Brain pericyte (primary cell): Measurements from ENCODE around the gene TMEM119.
"Not testable (repeated sequence)": the region's sequence is repeated elsewhere in the genome, so short reads cannot be mapped to it uniquely, and the experiment has no call there.

Experiments
- DNase-seq: peaks from one replicate; pipeline ENCODE4 v3.0.0-alpha.2; 2012; ENCODE audit warnings: low read depth, low spot score

The TMEM119 gene

DNA sequence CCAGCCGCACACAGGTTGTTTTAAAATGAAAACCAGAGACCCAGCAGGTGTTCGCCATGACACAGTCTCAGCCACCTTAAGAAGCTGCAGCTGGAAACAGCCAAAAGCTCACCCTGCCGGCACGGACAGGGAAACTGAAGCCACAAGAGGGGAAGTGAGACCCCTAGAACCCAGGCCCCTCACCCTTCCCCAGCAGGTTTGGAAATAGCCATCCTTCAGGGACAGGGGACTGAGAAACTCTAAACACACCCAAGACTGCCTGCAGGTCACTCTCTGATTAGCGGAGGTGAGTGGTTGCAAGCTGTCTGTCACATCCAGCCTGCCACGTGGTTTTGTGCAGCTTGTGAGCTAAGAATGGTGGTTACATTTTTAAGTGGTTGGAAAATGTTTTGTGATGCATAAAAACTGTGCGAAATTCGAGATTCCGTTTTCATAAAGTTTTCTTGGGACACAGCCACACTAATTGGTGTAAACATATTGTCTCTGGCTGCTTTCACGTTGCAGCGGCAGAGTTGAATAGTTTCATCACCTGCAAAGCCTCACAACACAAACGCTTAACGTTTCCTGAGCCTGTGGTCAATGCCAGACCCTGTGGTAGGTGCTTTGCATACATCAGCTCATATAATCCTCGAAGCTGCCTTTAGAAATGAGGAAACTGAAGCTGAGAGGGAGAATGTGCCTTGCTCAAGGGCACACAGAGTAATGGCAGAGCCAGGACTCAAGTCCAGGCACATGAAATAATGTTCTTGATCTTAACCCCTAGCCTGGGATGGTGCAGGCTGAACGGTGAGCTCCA, 37.5 kb upstream of the TMEM119 start:
- DNase-seq: no peak

DNA sequence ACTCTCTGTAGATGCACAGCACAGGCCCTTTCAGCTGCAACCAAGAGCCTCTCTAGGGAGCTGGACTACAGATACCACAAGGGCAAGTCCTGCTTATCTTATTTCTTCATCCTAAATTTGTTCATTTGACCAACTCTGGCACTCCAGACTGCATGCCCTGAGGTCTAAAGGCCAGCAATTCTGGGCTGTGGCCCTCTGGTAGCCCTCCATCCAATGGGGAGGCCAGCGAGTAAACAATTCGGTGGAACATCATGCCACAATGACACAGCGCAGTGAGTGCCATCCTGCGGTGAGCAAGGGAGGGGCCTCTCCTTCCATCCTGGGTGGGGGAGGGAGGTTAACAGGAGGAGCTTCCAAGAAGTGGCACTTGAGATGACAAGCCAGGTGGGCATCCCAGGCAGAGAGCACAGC, 36.5 kb upstream of the TMEM119 start:
- no peak for DNase-seq

DNA sequence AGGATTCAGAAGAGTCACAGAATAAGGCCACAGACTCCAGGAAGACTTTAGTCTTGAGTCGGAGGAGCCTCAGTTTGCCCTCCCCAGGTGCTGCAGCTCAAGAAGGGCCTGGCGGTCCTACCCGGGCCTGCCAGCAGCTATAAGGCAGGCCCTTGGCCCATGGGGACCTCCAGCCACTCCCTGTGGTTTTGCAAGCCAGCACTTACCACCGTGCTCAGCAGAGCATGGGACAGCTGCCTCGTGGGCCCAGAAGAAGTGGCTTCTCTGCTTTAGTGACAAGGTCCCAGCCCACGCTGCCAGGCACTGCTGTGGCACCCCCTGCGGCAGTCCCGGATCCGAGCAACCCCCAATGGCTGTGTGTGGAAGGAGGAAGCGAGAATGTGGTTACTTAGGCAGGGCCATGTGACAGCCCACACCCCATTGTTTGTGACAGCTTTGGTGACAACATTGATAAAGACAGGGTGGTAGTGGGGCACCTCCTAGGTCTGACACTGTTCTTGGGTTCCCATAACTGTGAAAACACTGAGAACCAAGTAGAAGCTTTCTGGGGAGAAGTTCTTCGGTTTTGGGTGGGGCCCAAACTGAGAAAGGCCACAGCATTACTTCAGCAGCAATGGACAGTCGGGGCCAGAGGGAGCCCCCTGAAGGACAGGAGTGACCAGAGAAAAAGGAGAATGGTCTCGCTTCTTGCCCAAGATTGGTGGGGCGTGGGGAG, 35.8 kb upstream of the TMEM119 start, which contains the start of gene SELPLG:
Gene SELPLG, minus strand, starts transcription at position 361 of the 715 bp plus-strand sequence. CDS start 9,587 bp downstream, outside the sequence.
- no peak for DNase-seq

DNA sequence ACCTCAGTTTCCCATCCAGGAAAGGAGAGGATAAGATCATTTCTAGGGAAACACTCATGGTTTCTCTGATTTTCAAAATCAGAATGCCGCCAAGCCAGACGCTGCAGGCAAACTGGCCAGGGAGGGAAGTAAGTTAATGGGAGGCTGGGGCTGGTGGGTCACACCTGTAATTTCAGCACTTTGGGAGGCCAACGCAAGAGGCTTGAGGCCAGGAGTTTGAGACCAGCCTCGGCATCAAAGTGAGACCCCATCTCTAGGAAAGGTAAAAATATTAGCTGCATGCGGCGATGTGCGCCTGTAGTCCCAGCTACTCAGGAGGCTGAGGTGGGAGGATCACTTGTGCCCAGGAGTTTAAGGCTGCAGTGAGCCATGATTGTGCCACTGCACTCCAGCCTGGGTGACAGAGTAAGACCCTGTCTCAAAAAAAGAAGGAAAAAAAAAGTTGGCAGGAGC, 35.2 kb upstream of the TMEM119 start:
- DNase-seq: no peak

DNA sequence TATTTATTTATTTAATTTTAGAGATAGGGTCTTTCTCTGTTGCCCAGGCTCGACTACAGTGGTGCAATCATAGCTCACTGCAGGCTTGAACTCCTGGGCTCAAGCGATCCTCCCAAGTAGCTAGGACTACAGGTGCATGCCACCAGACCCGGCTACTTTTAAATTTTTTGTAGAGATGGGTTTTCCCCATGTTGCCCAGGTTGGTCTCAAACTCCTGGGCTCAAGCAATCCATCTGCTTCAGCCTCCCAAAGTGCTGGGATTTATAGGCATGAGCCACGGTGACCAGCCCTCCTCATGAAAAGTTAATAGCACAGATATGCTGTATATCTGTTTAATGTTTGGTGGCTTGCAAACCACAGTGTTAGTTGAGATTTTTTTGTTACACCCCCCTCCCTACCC, 33.4 kb upstream of the TMEM119 start:
- DNase-seq: not testable (repeated sequence)

DNA sequence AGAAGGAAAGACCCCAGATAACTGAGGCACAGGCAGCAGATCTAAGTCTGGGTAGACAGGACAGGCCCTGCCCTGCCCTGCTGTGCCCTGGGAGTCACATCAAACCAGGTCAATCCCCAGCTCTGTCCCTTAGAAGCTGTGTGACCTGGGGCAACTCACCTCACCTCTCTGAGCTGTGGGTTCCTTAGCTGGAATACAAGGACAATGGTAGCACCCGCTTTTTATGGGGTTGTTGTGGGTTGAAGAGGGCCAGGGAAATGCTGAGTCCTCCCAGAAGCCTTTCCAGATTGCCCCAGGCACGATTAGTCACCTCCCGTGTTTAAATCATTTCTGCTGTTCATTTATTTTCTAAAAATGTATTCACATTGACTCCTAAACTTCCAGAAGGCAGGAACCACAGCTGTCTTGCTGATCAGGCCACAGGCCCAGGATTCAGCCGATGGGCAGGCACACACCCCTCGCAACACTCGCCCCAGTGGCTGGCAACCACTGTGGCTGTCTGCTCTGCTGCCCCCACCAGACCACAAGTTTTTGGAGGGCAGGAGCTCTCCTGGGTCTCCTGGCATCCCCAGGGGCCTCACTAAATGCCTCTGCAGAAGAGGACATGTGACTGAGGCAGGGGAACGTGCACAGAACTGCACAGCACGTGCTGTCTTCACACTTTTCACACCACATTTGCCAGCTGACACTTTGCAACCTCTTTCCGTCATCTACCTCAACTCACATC, 32.8 kb upstream of the TMEM119 start:
- DNase-seq: no peak

DNA sequence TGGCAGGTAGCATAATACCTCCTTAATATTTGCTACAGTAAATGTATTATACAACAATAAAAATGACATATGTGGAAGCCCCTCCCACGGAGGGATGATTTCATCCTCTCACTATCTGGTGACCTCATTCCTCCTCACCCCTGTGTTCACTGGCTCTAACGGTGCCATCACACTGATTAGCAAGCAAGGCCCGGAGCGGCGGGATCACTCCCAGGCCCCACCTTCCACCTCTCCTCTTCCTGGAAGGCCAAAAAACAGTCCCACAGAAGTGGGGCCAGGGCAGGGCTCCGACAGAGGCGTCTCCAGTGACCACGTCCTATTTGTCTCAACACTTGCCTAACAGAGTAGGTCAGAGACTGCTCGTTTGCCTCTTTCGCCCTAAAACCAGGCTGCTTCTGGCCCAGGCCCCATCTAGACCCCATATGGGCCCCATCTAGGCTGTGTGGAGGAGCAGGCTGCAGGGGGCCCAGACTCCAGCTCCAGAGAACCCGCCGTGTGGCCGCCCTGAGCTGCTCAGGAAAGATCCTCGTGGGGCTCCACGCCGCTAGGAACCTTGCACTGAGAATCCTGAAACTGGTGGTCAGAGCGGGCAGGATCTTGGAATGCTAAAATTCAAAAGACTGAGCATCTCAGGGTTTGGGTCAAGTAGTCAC, 32.1 kb upstream of the TMEM119 start:
- no peak for DNase-seq

DNA sequence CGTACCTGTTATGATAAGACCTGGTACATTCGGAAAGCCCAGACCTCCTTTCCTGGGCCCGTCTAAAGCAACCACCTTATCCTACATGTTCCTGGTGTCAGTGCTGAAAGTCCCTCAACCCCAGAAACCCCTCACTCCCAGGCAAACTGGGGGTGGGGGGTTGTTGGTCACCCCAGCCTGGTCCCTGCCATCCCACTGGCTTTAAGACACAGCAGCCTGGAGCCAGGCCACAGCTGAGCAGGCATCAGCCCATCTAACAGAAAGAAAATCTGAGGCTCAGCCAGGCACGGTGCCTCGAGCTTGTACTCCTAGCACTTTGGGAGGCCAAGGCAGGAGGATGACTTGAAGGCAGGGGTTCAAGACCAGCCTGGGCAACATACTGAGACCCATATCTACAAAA, 31.3 kb upstream of the TMEM119 start:
- DNase-seq: no peak

DNA sequence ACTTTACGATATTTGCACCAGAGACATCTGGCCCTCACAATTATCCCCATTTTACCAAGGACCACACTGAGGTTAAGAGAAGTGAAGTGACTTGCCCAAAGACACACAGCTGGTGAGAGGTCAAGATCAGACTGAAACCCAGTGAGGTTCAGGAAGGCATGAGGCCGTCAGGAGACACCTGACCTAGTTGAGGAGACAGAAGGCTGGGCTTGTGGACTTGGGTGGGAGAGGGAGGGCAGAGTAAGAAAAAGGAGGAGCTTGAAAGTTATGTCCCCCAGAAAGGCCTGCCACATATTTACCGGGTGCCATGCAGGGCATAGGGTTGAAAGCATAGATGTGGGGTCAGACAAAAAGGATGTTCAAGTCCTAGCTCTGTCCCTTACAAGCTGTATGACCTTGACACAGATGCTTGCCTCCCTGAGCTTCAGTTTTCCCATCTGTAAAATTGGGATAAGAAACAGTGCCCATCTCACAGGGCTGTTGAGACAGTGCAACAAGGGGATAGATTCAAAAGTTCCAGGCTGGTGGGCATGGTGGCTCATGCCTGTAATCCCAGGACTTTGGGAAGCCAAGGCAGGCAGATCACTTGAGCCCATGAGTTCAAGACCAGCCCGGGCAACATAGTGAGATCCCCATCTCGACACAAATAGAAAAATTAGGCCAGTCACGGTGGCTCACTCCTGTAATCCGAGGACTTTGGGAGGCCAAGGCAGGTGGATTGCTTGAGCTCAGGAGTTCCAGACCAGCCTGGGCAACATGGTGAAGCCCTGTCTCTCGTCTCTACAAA, 29.4 kb upstream of the TMEM119 start:
- DNase-seq: no peak

DNA sequence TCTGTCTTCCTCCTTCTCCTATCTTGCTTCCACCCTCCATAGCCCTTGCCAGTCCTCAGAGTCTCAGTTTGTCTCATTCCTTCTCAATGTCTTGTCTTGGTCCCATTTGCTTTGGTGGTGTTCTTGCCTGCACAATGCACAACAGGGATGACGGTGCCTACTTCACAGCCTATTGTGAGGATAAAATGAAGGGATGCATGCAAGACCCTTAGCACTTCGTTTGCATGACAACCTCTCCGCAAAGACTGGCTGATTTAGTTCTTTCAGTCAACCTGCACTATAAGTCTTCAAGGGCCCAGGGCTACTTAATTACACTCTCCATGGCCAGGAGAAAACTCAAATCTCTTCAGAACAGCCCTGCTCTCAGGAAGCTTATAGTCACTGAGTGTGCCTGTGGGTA, 27.3 kb upstream of the TMEM119 start:
- no peak for DNase-seq

DNA sequence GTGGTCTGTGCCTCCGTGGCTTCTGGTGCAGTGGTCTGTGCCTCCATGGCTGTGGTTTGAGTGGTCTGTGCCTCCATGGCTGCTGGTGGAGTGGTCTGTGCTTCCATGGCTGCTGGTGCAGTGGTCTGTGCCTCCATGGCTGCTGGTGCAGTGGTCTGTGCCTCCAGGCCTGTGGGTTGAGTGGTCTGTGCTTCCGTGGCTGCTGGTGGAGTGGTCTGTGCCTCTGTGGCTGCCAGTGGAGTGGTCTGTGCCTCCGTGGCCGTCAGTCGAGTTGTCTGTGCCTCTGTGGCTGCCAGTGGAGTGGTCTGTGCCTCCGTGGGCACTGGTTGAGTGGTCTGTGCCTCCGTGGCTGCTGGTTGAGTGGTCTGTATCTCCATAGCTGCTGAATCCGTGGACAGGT, 25.7 kb upstream of the TMEM119 start:
- DNase-seq: no peak

DNA sequence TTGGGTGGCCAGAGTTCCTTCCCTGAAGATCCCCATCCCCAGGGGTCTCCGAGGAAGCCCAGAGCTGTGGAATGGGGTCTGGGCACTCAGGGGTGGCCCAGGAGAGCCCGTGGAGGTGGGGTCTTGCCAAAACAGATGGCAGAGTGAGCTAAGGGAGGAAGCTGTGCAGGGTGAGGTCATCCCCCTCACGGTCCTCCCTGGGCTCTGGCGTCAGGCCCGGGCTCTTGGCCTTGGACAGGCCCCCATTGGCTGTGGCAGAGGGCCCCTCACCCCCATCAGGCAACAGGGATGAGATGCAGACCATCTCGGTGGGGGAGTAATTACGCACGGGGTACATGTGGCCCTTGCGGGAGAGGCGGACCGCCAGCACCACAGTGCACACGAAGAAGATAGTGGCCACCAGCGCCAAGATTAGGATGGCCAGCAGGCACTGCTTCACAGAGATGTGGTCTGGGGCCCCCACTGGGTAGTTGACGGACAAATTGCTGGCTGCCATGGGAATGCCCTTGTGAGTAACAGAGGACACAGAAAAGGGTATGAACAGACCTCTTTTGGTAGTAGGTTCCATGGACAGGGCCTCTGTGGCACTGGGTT, 25.1 kb upstream of the TMEM119 start:
- no peak for DNase-seq

DNA sequence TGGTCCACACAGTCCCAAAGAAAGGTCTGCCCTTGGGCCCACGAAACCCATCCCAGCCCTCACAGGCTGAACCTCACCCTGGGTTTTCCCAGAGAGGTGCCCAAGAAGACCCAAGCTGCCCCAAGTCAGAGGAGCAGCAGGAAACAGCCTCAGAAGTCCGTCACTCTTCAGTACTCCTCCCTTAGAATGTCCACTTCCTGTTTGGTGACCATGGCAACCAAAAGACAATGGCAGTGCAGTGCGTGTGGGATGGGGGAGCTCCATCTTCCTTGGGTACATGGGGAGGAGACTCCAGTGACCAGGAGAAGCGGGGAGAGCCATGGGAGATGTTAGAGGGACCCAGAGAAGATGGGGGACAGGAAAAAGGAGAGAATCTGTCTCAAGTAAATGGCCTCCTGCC, 24.5 kb upstream of the TMEM119 start:
- DNase-seq: no peak

DNA sequence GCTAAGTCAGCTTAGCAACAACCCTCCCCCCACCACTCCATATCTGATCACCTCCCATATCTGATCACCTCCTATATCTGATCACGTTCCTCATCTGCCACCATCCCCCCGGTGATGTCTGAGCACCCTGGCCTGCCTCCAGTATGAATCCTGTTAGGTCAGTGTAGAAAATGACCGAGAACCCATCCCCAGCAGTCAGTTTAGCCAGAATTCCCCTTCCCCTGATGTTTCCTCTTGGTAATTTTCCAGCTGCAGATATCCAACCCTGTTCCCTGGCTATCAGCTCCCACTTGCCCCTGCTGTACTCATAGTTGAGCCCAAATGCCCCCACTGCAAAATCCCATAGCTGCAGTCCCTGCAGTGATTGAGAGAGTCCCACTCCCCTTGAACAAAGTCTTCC, 23.3 kb upstream of the TMEM119 start:
- DNase-seq: no peak

DNA sequence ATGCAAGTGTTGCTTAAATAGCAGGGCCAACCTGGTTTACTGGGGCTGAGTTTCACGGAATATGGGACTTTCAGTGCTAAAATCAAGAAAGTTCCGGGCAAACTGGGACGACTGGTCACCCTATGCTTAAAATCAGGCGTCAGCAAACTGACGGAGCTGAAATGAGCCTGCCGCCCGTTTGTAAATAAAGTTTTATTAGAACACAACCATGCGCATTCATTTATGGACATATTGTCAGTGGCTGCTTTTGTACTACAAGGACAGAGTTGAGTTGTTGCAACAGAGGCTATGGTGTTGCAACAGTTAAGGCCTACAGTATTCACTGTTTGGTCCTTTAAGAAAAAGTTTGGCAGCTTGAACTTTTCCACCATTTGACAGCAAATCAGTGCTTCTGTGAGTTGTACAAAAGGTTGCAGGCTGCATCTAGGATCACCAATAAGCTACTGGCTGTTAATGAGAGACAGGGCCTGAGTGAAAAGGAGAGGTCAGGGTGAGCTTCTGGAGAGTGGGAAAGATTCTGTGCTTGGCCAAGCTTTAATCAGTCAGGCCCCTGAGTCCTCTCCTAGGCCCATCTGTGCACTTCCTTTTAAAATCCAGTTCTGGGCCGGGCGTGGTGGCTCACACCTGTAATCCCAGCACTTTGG, 22.5 kb upstream of the TMEM119 start:
- DNase-seq: no peak

DNA sequence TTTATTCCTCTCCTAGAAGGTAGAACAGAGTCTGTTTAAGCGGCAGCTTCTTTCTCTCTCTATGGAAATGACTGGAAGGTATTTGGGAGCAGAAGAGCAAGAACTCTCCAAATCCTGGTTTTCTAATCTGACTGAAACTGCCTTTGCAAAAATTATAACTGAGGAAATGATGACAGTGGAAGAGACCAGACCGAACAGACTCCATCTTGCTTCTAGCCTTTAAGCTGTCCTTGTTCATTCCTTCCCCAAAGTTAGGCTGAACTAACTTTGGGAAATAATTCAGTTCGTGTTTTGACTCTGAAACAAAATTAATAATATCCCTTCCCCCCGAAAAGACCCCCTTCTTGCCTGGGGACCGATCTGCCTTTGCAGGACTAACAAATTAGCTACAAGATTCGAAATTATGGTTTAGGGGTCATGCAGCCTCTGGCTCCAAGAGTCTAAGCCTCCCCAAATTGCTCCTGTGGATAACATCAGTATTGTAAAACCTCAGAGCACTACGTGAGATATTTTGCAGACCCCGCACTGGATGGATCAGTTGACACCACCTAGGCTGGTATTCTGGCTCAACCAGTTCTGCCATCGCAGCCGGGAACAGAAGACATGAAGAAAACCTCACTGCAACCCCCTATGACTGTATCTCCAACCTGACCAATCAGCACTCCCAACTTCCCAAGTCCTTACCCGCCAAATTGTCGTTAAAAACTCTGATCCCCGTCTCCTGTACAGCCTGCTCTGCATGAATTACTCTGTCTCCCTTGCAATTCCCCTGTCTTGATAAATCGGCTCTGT, 21.7 kb upstream of the TMEM119 start:
- DNase-seq: no peak

DNA sequence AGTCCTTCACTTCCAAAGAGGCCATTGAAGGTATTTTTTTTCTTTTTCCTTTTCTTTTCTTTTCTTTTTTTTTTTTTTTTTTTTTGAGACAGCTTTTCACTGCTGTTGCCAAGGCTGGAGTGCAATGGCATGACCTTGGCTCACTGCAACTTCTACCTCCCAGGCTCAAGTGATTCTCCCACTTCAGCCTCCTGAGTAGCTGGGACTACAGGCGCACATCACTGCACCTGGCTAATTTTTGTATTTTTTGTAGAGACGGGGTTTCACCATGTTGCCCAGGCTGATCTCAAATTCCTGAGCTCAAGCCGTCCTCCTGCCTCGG, 21.0 kb upstream of the TMEM119 start:
- not testable (repeated sequence) for DNase-seq

DNA sequence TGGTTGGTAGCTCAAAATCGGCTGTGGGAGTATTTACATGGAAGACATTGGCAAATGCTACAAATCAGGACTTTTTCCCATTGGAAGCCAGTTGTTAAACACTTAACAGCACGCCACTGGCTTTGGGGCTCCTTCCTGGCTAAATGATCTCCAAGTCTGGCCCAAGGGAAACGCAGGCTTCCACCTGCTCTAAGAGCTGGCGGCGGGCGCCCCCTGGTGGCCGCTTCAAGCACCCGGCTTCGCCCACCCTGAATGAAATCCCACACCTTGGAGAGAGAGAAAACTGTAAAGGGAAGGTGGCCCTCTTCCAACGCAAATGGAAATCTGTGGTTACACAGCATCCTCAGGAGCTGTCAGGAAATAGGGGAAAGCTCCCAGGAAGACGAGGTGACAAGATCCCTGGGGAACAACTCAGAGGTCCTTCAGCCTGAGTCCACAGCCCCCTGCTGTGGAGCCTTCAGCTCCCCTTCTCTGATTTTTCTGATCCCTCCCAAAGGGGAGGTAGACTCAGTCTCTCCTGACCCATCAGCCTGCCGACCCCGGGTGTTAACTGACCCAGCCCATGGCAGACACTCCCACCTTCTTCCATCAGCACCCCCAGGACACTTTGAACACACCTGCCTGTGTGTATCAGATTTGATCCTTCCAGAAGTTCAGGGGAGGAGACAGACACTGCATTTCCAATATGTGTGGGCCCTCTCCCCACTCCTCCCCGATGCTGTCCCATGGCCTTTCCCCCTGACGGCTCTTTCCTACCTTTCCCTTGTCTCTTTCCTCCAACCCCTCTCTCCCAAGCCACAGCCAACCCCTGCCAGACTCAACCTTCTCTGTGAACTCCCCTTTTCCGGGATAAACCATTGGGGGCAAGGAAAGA, 20.4 kb upstream of the TMEM119 start:
- peak; percentile 45 for DNase-seq
